Endothelial cell of umbilical vein (primary cell): ENCODE data around the gene SOCS7. TPM values are rescaled to one million over a fixed set of nuclear protein-coding genes. Genes with fewer than 3 reads are reported as not detected.

ENCODE experiments used
- BruUV-seq: library from RNA; stranded (reverse); fragments of 400-500 nt; replicated peaks from 2 replicates; lab custom pipeline; 2021; lab: Mats Ljungman, UMichigan
- CTCF ChIA-PET: fragments of 300-600, 350-600 bp; sonication (Branson Sonifier 250); formaldehyde crosslinking; loops from one replicate; lab custom pipeline; 2021; ENCODE audit warnings: antibody characterized with exemption, inconsistent platforms; lab: Charles Lee
- POLR2A ChIA-PET: fragments of 300-600, 350-600 bp; sonication (Branson Sonifier 250); formaldehyde crosslinking; loops from one replicate; lab custom pipeline; 2021; ENCODE audit warnings: antibody characterized with exemption, inconsistent platforms; lab: Charles Lee
- DNase-seq: peaks from one replicate; pipeline ENCODE4 v3.0.0-alpha.2; 2011; ENCODE audit warnings: low read depth, low spot score
- FAIRE-seq: peaks from 2 replicates; lab custom pipeline; 2011; peaks lifted over from hg19 to GRCh38; lab: Jason Lieb, UNC
- H2AFZ ChIP-seq: 2 replicates; pipeline ENCODE4 v1.6.0; 2012; ENCODE audit warnings: low read depth, low read length, control low read depth, inconsistent platforms
- H3K27ac ChIP-seq: 2 replicates; pipeline ENCODE4 v1.5.1; 2011; ENCODE audit warnings: low read depth, mild to moderate bottlenecking, control low read depth, low read length, moderate library complexity; ENCODE audit not compliant: insufficient read depth
- H3K27me3 ChIP-seq, 2 experiments: 2 replicates each; pipeline versions ENCODE4 v1.6.0 to v1.6.1; 2011; ENCODE audit warnings: low read length in 2 of 2, mixed read lengths in 1 of 2; ENCODE audit not compliant: control insufficient read depth in 2 of 2, insufficient read depth in 2 of 2
- H3K36me3 ChIP-seq, 2 experiments: 2 replicates in 1 of 2; 3 replicates in 1 of 2; pipeline ENCODE4 v1.5.1; 2011; ENCODE audit warnings: low read length in 2 of 2, mild to moderate bottlenecking in 1 of 2, moderate library complexity in 1 of 2; ENCODE audit not compliant: control insufficient read depth in 2 of 2, insufficient read depth in 2 of 2; ENCODE audit errors: extremely low read depth in 1 of 2
- H3K4me1 ChIP-seq: 3 replicates; pipeline ENCODE4 v1.5.1; 2011; ENCODE audit warnings: mild to moderate bottlenecking, low read length; ENCODE audit not compliant: control insufficient read depth, insufficient read depth; ENCODE audit errors: extremely low read depth
- H3K4me2 ChIP-seq: 2 replicates; pipeline ENCODE4 v1.6.1; 2011; ENCODE audit warnings: low read length, control low read depth, mixed read lengths; ENCODE audit not compliant: insufficient read depth
- H3K4me3 ChIP-seq, 3 experiments: fragments of 200-600 bp in 1 of 3; sonication (generic), shearing (Covaris generic) in 1 of 3; replicated peaks in 1 of 3; 2 replicates each; pipeline ENCODE4 v1.5.1; 2011 to 2016; ENCODE audit warnings: control low read depth in 3 of 3, low read length in 3 of 3, mild to moderate bottlenecking in 2 of 3, inconsistent platforms in 1 of 3, low read depth in 1 of 3, moderate library complexity in 1 of 3; ENCODE audit not compliant: insufficient read depth in 1 of 3
- H3K79me2 ChIP-seq: 2 replicates; pipeline ENCODE4 v1.6.0; 2012; ENCODE audit warnings: low read length, inconsistent platforms; ENCODE audit not compliant: control insufficient read depth, insufficient read depth
- H3K9ac ChIP-seq: replicated peaks from 2 replicates; pipeline ENCODE3; 2011; ENCODE audit warnings: low read length, control low read depth; ENCODE audit not compliant: insufficient read depth; ENCODE audit errors: extremely low read depth
- H3K9me1 ChIP-seq: replicated peaks from 3 replicates; pipeline ENCODE4 v1.6.0; 2011; ENCODE audit warnings: mild to moderate bottlenecking, low read length; ENCODE audit not compliant: control insufficient read depth, insufficient read depth; ENCODE audit errors: extremely low read depth
- H3K9me3 ChIP-seq: replicated peaks from 2 replicates; pipeline ENCODE4 v1.5.1; 2012; ENCODE audit warnings: low read length, inconsistent platforms; ENCODE audit not compliant: control insufficient read depth, insufficient read depth
- H4K20me1 ChIP-seq: replicated peaks from 2 replicates; pipeline ENCODE3; 2011; ENCODE audit warnings: mild to moderate bottlenecking, low read length; ENCODE audit not compliant: control insufficient read depth, insufficient read depth; ENCODE audit errors: extremely low read depth
- EZH2 ChIP-seq: IDR thresholded peaks from 2 replicates; pipeline ENCODE4 v1.6.1; 2012; ENCODE audit warnings: borderline replicate concordance, low read depth, mild to moderate bottlenecking, moderate library complexity, low read length, inconsistent platforms; ENCODE audit not compliant: severe bottlenecking
- FOS ChIP-seq: IDR thresholded peaks from 2 replicates; pipeline ENCODE4 v1.6.1; 2011; ENCODE audit warnings: mild to moderate bottlenecking, low read length, moderate library complexity, borderline replicate concordance; ENCODE audit not compliant: insufficient read depth
- GATA2 ChIP-seq: IDR thresholded peaks from 2 replicates; pipeline ENCODE4 v1.7.0; 2011; ENCODE audit warnings: low read depth, mild to moderate bottlenecking, moderate library complexity, mixed read lengths, low read length; ENCODE audit not compliant: insufficient read length, insufficient read depth
- JUN ChIP-seq: IDR thresholded peaks from 2 replicates; pipeline ENCODE4 v1.6.1; 2011; ENCODE audit warnings: borderline replicate concordance, low read depth; ENCODE audit not compliant: insufficient read length, insufficient read depth
- MYC ChIP-seq: IDR thresholded peaks from one replicate; pipeline ENCODE4 v1.6.1; 2011; ENCODE audit warnings: mild to moderate bottlenecking, low read depth, low read length
- POLR2A ChIP-seq: IDR thresholded peaks from 2 replicates; pipeline ENCODE4 v1.6.1; 2012; ENCODE audit warnings: low read depth, mild to moderate bottlenecking, control low read depth, low read length
- POLR2AphosphoS5 ChIP-seq: IDR thresholded peaks from 2 replicates; pipeline ENCODE4 v1.6.1; 2012; ENCODE audit warnings: low read depth, mild to moderate bottlenecking, control low read depth, low read length, moderate library complexity; ENCODE audit not compliant: insufficient read depth
- dilution Hi-C: fragments of 300-500 bp; cut with MboI; formaldehyde crosslinking; loops from one replicate; pipeline ENCODE4 v1.15.0; 2019; ENCODE audit warnings: low sequenced_read_pairs; ENCODE audit not compliant: extremely low pct_ligation_motif_present
- intact Hi-C: fragments of 100-400 bp; cut with micrococcal nuclease; formaldehyde crosslinking; loops from one replicate; pipeline ENCODE4 v1.10.0; 2022
- polyA plus RNA-seq, 4 experiments: library from polyadenylated mRNA; depleted of rRNA in 3 of 4; stranded (reverse) in 3 of 4; unstranded in 1 of 4; fragments of >200 nt; gene quantifications; 2 replicates each; pipeline versions ENCODE4 v1.2.1 to v1.2.3, GENCODE V29; 2011 to 2012; ENCODE audit warnings: missing spikeins in 1 of 4
- total RNA-seq: library from RNA; stranded (reverse); gene quantifications from 2 replicates; pipeline ENCODE4 v1.2.3, GENCODE V29; 2021
- TF ChIP-seq, protein P1 (sequence below): IDR thresholded peaks from 2 replicates; pipeline ENCODE4 v1.6.1; 2011; ENCODE audit not compliant: insufficient read depth, insufficient read length
- TF ChIP-seq, protein P2 (sequence below), 2 donors: IDR thresholded peaks; 1 replicate in 1 of 2; 2 replicates in 1 of 2; pipeline ENCODE4 v1.5.1; 2011; ENCODE audit warnings: low read length in 2 of 2, mild to moderate bottlenecking in 2 of 2, moderate library complexity in 2 of 2, control low read depth in 1 of 2, inconsistent platforms in 1 of 2, low read depth in 1 of 2; ENCODE audit not compliant: insufficient read depth in 1 of 2; ENCODE audit errors: extremely low read depth in 1 of 2

Gene SOCS7
- total and polyA plus RNA-seq, 2 donors (not counting 3 experiments of a cell fraction or from before 2014, with no cell fraction given): 5.9 to 10.4 TPM

DNA sequence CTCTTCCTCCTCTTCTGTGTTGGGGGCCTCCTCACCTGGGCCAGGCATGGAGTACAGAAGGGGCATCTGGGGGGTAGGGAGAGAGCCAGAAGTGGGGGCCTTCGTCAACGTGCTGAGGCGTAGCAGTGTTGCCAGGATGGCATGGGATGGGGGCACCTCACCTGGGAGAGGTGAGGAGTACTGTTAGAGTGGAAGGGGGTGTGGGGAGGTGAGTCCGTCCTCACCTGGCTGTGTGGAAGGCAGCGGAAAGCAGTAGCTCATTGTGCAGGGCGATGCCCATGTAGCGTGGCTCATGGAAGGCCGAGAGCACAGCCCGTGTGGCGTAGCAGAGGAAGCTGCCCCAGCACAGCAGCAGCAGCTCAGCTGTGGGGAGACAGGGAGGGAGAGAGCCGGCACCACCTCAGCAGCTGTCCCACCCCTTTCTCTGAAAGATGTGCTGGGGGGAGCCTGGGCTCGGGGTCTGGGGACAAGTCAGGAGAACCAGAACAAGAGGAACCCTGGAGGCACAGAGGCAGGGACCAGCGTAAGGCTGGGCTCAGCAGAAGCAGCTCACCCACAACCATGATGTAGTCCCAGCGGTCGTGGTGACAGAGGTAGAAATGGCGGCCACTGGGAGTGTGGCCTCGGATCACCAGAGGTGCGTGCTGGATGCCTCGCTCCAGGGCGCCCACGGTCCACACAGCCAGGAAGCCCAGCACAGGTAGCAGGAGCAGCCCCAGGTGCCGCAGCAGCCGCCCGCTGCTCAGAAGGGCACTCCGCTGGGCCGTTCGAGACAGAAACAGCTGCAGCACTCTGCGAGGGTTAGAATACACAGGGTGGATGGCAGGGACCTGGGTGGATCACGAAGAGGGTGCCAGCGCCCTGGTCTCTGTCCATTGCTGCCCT is 16.9 kb upstream of the SOCS7 start:
- ChIA-PET POLR2A (no interaction called here), CTCF (interaction anchor here (1.2 to 6.6 kb wide), 5 partner anchors 9 to 78 kb away, joined by 3 to 63 read pairs (median 28); partner anchors contain the start of gene GPR179)
- Histone ChIP-seq H3K9me1 (no peaks in the 10 kb centered on the region), H3K9ac (no peak overlapping the region), H3K79me2 (no peaks in the 10 kb centered on the region), H4K20me1 (no peaks in the 10 kb centered on the region), H3K9me3 (no peaks in the 10 kb centered on the region), H3K4me1 (no peaks in the 10 kb centered on the region), H3K4me3 (no peak overlapping the region), H2AFZ (no peak overlapping the region), H3K4me2 (no peak overlapping the region), H3K27ac (no peak overlapping the region), H3K27me3 (no peaks in the 10 kb centered on the region), H3K36me3 (no peaks in the 10 kb centered on the region)
- BruUV-seq: no TSS peak
- TF ChIP-seq MYC (no peak), FOS (no peak), JUN (no peak), POLR2AphosphoS5 (no peak), EZH2 (no peak), GATA2 (no peak), POLR2A (no peak)
- TF ChIP-seq, protein P1, sequence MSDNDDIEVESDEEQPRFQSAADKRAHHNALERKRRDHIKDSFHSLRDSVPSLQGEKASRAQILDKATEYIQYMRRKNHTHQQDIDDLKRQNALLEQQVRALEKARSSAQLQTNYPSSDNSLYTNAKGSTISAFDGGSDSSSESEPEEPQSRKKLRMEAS: no peak
- TF ChIP-seq, protein P2, sequence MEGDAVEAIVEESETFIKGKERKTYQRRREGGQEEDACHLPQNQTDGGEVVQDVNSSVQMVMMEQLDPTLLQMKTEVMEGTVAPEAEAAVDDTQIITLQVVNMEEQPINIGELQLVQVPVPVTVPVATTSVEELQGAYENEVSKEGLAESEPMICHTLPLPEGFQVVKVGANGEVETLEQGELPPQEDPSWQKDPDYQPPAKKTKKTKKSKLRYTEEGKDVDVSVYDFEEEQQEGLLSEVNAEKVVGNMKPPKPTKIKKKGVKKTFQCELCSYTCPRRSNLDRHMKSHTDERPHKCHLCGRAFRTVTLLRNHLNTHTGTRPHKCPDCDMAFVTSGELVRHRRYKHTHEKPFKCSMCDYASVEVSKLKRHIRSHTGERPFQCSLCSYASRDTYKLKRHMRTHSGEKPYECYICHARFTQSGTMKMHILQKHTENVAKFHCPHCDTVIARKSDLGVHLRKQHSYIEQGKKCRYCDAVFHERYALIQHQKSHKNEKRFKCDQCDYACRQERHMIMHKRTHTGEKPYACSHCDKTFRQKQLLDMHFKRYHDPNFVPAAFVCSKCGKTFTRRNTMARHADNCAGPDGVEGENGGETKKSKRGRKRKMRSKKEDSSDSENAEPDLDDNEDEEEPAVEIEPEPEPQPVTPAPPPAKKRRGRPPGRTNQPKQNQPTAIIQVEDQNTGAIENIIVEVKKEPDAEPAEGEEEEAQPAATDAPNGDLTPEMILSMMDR (IDR thresholded peaks at IDR 0.05; ENCODE audit: extremely low read depth in 1 of 2, insufficient read depth in 1 of 2, low read depth in 1 of 2, low read length in 2 of 2): no peak
- DNase-seq (no peak), FAIRE-seq (no peak)
- intact Hi-C loops: no loop called here
- dilution Hi-C loops: no loop called here
